HG02938 (cell line): ENCODE data around the gene MRC2.

Experiments
- ATAC-seq: cut with Tn5 transposase; IDR thresholded peaks from one replicate; pipeline ENCODE4 v1.9.1; 2021; ENCODE audit warnings: mild to moderate bottlenecking, moderate library complexity; ENCODE audit not compliant: unreplicated experiment

MRC2 gene

DNA sequence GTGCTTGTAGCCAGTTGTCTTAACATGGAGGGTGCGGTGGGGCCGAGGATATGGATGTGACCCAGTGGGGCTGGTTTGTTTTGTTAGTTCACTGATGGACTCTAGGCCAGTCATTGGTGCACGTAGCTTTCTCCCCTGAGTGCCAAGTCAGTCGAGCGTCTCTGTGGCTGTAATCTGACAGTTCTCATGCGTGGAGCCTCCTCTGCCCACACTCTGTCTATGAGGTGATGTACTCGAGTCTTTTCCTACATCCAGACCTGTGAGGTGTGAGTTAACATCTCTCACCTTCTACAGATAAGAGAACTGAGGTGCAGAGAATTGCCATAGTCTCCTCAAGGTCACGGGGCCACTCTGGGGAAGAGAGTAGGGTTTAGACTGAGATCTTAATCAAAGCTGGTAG lies 90.4 kb downstream of the MRC2 start:
- no peak for ATAC-seq

- no peak for ATAC-seq
These were observed 91.0 kb downstream of the MRC2 start for GRCh38 chr17:62718429-62718828.

- no peak for ATAC-seq
These were observed 92.1 kb downstream of the MRC2 start for GRCh38 chr17:62719586-62719985.

DNA sequence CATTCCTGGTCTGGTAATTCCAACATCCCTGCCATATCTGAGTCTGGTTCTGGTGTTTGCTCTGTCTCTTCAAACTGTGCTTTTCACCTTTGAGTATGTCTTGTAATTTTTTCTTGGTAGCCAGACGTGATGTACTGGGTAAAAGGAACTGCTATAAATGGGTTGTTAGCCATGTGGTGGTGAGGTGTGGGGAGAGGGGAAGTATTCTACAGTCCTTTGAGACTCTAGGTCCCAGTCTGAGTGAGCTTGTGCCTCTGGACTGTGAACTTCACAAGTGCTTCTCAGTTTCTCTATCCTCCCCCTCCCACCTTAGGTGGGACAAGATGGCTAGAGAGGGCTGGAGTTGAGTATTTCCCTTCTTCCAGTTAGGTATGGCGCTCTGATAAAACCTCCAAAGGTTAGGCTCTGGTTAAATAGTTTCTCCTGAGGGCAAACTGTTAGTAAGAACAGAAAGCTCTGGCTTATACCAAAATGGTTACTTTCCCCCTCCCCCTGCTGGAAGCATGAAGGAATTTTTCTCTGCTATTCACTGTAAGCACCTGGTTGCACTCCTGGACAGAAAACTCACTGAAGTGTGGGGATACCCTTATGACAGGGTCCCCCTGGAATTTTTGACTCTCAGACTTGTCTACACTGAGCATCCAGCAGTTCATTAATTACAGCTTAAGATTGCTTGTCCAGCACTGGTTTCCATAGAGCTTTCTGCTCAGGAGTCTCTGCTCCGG lies 92.8 kb downstream of the MRC2 start:
- ATAC-seq: no peak

- ATAC-seq: no peak
These were observed 95.2 kb downstream of the MRC2 start for GRCh38 chr17:62722625-62723024.

DNA sequence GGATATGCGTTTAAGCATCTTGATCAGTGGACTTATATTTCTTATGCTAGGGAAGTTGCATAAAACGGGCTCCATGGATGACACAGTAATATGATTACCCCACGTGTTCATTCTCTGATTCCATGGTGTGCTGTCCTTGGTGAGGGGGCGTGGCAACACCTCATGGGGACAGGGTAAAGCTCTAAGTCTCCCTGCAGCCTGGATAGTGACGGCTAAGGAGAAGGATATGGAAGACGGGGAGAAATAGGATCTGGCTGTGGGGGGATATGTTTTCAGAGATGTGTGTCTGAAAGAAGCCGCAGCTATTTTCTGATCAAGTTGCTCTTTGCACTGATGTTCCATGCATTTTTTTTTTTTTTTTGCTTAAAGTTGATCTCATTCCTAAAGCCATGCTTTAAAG lies 96.4 kb downstream of the MRC2 start:
- no peak for ATAC-seq

DNA sequence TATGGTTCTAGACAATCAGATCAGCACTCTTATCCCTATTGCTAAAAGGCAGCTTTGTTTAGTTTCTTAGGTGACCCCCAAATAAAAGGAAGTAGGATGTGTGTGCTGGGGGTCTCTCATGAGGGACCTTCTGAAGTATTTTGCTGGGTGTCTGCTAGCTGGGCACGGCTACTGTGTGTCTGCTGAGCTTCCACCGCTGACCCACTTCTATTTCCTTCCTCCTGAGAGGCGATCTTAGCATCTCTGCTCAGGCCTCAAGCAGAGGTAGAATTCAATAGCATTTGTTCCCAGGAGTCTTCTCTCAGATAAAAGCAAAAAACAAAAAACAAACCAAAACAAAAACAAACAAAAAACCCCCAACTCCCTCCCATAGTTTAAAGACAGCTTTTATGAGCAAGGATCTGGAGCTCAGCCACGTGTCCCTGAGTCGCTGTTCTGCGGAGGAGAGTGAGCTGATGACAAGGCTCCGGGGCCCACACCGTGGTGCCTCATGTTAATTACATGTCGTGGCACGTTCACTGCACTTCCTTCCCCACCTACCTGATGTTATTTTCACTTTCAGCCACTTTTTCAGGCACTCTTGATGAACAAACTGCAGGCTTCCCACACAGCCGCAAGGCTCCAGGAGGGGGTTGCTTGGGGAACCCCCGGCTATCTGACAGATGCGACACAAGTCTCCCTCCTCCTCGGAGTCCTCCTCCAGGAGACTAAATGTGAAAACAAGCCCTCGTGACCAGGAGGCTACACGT lies 97.1 kb downstream of the MRC2 start:
- ATAC-seq: peak; percentile 93

DNA sequence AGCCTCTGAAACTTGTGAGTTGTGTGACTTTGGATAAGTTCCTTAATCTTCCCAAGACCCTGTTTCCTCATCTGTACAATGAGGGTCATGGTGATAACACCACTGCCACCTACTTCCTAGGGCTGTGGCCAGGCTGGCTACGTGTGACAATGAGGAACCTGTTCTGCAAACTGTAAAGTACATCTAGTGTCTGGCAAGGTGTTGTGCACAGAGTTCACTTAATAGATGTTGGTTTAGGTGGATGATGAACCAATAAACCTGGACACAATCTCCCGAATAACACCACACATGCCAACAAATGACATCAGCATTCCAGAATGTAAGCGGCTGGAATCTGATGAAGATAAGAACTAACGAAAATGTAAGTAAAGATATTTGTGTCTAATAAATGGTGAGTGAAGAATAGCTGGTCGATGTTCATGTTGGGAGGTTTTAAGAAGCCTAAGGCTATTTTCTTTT lies 98.3 kb downstream of the MRC2 start:
- ATAC-seq: no peak

GRCh38 chr17:62727916-62728672 lies 100.6 kb downstream of the MRC2 start:
- no peak for ATAC-seq

- ATAC-seq: no peak
These were observed 104.7 kb downstream of the MRC2 start for GRCh38 chr17:62732125-62732524.

DNA sequence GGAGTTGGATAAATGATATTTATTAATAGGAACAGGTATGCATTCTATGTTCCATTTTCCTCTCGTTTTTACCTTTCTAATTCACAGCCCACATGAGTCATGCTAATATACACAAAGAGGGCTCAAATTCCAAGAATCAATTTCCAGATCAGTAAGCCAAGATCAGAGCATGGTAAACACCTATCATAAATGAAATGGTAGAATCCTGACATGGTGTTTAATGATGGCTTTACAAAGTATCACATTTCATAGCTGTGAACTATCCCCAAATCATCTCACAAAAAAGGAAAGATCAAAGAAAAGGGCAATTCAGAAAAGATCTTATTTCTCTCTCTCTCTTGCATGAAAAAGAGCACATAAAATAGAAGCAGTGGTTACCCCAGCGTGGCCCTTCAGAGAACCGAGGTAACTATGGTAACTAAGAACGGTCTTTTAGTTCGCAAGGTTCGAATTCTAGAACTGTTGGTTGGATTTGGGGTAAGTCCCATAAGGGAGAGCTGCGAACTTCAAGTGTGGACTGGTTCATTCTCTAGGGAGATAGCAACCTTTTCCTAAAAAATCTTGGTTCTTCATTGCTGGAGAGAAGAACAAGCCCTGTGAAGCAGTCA lies 107.7 kb downstream of the MRC2 start:
- no peak for ATAC-seq

DNA sequence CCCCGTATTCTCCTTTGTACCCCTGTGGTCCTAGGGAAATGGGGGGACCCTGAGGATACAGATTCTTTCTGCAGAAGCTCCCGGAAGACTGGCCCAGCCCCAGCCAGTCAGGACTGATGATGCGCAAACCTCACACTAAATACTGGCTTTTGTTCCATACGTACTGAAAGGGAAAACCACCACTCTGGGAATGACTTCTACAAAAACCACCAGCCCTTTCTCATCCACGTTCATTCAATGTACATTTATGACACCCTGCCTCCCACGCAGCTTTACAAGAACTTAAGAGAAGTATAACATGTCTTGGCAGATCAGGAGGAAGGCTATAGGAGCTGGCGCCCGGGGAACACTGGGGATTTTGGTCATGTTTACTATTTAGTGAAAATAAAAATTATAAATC lies 110.0 kb downstream of the MRC2 start:
- no peak for ATAC-seq

- ATAC-seq: no peak
These were observed 110.8 kb downstream of the MRC2 start for GRCh38 chr17:62738281-62738680.

DNA sequence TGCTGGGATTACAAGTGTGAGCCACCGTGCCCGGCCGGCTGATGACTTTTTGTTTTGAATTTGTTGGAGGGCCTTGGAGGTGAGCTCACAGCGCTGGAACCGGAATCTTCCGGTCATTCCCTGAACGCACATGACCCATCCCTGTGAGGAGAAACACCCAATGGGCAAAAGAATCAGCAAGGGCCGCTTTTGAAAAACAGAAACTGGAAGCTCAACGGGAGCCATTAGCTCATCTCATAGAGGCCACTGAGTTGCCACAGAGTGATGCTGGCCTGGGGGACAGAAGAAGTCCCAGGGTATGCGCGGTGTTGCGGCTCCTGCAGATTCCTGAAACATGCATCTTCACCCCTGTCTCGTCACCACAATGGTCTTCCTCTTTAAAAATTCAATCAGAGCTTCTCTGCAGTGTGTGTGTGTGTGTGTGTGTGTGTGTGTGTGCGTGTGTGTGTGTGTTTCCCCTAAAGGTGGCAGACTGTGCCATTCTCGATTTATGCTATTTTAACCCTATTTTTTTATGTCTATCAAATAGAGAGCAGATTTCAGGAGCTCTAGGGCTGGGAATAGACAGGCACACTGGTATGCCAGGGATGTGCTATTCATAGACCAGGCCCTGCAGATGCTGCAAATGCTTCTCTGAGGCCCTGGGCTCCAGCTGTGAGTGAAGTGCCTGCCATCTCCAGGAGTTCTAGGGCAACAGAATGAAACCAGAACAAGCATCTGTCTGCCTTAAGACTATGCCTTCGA lies 112.3 kb downstream of the MRC2 start:
- ATAC-seq: no peak

DNA sequence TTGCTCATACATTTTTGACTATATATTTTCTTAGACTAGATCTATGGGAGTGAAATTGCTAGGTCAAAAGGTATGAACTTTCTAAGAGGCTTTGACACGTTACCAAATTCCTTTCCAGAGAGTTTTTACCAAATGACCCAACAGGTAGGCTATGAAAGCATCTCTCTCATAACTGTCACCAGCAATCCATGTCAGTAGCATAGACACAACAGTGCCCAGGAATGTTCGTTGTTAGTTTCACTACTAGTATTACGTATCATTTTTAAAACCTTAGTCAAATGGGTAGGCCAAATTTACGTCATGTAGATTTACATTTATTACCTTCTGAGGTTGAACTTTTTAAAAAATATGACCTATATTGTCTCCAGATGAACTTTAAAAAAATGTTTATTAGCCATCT lies 113.8 kb downstream of the MRC2 start:
- peak; percentile 61 for ATAC-seq
